ENCODE data around the gene HHEX. TPM values are rescaled to one million over a fixed set of nuclear protein-coding genes. Genes with fewer than 3 reads are reported as not detected.

Gene HHEX
- 1.7 and 7.1 TPM in 2 replicates for total RNA-seq

GRCh38 chr10:92689663-92690210 lies at the start of gene HHEX:
Gene HHEX, plus strand, starts transcription at chr10:92689955. Its CDS starts 32 bp downstream, at chr10:92689987.

Other genes starting within 250 kb of the HHEX start
- gene IDE, start 115.9 kb upstream of the HHEX start, total RNA-seq: 19.2 and 19.9 TPM in 2 replicates
- gene KIF11, start 96.8 kb upstream of the HHEX start, total RNA-seq: 6.5 and 42.0 TPM in 2 replicates
- gene EXOC6, start 158.6 kb downstream of the HHEX start, total RNA-seq: 11.1 and 21.4 TPM in 2 replicates

Measured in regular cardiac myocyte (primary cell).